OCI-M1 (cell line): ENCODE measurements around the gene GTPBP1.

Source experiments
- DNase-seq: peaks from one replicate; lab custom pipeline; 2025; lab: John Stamatoyannopoulos, UW

The GTPBP1 gene

DNA sequence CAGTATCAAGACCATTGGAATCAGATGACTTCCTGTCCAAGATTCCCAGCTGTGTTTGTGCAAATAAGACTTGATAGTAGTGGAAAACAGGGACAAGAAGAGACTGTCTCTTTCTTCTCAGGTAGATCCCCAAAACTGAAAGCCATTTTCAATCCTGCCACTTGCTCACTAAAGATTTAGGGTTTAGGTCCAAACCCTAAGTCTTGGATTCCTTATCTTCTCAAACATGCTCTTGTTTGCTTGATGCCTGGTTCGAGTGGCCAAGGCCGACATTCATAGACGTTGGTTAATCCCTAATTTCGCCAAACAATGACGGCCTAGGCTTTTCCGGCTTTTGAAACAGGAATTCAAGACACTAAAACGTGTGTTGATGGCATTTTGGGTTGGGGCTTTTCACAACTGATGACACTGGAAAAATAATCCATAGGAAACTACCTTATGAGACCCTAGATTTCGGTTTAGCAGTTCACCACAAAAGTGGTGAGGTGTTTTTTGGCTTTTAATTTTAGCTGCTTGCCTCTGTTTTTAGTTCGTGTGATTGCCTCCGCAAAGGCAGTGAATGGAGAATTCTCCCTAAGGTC is 1.0 kb upstream of the GTPBP1 start:
- no peak for DNase-seq

DNA sequence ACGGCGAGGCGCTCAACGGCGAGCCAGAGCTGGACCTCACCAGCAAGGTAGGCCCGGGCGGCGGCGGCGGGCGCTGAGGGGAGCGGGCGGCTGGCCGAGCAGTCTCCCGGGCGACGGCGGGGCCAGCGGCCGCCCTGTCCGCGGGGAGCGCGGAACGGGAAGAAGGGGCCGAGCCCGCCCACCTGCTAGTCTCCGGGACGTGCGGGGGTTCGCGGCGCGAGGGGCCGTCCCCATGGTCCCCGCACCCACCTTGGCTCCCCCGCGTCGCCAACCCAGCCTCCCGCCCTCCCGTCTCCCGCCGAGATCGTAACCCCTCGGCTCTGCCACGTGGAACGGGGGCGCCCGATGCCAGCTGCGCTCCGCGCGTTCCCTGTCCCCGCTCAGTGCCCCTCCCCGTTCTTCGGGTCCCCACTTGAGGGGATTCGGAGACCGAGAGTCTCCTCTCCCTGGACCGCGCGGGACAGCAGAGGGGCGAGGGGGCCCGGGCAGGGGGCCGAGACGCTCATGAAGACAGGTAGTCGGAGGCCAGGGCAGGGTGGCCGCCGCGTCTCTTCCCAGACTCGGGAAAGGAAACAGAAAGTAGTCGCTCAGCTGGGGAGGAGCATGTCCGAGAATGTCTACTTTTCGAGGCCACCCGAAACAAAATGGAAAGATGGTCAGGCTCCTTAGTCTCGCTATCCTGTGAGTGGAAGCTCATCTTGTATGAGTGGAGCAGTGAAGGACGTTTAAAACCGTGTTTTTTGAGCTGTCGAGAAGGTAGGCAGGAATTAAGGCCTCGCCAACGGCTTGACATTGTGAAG is 557 bp downstream of the GTPBP1 start:
- DNase-seq = peak; percentile 43

DNA sequence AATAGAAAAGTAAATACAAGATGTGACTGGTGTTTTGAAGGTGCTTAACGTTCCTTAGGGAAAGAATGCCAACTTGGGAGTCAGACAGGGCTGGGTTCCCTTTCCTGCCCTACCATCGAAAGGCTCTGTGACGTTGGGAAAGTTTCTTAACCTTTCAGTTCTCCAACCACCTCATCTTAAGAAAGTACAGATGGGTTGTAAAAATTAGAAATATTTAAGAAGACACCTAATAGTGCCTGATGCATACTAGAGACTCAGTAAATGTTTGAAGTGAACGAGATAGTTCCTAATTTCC is 1.1 kb downstream of the GTPBP1 start:
- peak; percentile 42 for DNase-seq

DNA sequence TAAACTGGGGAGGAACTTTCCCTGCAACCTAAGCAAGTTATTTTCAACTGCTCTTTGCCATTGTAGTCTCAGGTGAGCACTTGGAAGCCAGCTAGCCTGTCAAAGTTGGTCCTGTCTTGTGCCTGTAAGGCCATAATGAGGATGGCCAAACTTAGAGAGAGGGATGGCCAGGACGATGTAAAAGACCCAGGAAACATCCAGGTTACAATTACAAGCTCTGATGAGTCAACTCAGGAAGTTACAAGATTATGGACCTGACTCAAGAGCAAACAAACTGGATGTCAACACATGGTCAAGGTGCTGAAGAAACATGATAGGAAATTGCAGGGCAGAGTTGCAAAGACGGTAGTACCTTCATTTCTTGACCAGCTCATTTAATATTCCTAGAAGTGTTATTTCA is 1.6 kb downstream of the GTPBP1 start:
- DNase-seq = no peak

DNA sequence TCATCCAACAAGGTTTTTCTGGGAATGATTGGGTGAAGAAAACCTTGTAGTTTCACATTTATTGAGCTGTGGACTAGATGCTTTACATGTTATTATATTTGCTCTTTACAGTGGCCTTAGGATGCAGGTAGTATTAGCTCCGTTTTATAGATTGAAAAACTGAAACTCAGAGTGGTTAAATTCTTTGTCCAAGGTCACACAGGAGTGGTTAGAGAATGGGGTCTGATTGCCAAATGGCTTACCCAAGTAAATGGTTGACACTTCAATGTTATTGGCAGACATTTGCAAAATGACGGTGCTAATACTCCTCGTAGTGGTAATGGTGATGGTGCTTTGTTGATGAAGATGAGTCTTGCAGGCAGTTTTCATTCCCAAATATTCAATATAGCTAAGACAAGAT is 2.2 kb downstream of the GTPBP1 start:
- DNase-seq = no peak

DNA sequence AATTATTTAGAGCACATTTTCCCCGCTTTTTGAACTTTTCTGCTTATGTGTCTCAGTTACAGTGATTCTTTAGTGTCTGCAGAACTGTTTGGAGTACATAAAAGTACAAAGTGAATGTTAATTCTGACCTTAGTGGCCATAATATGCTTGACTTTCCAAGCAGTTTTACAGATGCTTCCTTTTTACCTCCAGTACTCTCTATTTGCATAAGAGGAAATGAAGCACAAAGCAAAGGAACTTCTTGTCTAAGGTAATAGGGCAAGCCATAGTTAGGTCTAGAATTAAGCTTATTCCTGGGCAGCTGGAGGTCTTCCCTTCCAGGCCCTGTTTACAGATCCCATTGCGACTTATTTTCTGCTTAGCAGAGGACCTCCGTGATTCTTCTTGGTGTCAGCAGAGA is 3.6 kb downstream of the GTPBP1 start:
- DNase-seq = no peak

DNA sequence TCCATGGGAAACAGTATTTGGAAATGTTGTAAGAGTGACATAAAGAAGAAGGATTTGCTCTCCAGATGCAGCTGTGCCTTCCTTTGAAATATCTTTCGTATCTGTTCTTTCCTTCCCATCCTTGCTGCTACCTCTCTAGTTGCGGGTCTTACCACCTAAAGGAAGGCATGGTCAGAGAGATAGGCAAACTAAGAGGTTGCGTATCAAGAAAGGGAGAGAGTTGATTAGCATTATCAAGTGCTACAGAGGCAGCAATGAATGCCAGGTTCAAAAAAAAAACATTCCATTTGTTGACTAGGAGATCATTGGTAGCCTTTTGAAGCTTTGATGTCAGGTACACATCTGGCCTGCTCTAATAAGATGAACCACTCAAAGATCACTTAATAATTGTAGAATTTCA is 4.6 kb downstream of the GTPBP1 start:
- no peak for DNase-seq

DNA sequence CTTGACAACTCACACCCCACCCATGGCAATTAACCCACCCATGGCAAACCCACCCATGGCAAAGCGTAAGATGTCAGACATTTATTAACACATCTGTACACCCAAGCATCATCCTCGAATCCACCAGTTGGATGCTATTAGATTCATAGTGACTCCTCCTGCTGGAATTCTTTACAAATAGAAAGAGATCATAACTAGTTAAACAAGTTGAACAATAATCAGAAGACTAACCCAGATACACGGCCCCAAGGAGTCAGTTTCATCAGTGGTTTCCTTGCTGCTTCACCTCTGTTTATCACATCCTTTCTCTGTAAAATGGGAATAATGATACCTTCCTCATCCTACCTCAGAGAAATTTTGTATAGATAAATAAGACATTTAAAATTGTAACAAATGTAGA is 5.1 kb downstream of the GTPBP1 start:
- no peak for DNase-seq

DNA sequence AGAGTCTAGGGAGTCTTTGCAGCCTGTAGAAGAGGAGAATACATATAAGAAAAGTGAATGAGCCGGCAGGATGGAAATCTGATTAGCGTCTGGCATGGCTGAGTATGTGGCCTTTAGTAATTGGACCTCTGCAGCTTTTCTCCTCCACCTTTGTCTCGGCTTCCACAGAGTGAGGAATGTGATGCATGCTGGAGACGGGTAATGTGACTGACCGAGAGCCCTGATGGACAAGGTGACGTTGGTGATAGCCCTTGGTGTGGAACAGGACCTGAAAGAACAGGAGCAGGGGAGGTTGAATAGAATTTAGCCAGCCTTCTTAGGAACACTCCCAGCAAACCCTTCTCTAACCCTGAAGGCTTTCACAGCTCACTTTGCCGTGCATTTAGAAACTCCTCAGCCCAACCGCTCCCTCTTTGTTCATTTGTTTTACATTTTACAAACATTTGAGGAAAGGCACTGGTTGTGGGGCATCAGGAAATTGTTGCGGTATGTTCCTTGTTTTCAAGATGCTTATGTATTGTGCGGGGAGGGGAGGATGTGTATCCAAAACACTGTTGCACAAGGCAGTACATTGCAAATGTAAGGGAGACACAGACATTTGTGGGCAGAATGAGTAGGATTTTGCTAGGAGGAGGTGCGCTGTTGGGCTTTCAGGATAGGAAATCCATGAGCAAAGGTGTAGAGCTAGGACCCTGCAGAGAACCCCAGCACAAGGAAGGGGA is 6.9 kb downstream of the GTPBP1 start:
- no peak for DNase-seq

DNA sequence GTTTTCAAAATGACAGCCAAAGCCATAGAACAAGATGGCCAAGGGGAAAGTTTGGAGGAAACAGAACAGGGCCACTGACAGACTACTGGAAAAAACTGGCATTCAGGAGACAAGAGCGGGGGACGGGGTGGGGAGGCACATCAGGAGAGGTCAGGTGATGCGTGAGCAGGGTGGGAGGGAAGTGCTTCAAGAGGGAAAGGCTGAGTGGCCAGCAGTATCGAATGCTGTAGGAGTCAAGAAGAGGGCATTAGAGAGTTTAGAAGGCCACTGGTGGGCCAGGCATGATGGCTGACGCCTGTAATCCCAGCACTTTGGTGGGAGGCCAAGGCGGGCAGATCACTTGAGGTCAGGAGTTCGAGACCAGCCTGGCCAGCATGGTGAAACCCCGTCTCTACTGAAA is 8.2 kb downstream of the GTPBP1 start:
- peak; percentile 29 for DNase-seq

DNA sequence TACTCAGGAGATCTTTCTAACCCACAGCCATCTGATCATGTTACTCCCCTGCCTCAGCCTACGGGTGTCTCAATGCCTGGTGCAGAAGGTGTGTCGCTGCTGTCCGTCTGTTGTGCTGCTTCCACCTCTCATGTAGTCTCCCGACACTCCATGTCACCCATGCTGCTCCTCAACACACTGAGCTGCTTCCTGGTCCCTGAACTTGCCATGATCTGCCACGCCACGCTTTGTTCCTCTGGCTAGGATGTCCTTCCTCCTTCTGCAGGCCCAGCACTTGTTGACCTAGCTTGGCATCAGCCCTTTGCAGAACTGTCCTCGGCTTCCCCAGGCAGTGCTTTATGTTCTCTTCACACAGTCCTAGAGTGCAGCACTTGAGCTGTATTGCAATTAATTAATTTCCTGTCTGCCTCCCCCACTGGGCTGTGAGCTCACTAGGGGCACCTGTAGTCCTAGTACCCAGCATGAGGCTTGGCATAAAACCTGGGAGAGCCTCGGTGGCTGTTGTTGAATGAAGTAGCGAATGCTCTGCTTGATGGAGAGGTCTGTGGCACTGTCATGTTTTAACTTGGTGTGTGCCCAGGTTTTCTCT is 9.5 kb downstream of the GTPBP1 start:
- no peak for DNase-seq

DNA sequence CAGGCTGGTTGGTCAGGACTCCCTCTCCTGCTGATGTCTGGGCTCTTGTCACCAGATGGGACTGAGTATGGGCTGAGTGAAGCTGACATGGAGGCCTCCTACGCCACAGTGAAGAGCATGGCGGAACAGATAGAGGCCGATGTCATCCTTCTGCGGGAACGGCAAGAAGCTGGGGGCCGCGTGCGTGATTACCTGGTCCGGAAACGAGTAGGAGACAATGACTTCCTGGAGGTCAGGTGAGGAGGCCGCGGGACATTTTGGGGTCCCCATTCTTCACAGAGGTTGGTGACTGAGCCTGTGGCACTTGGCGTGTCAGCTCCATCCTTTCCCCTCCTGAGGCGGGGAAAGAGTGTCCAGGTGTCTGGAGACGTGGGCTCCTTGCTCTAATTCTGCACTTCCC is 10.1 kb downstream of the GTPBP1 start:
- no peak for DNase-seq

DNA sequence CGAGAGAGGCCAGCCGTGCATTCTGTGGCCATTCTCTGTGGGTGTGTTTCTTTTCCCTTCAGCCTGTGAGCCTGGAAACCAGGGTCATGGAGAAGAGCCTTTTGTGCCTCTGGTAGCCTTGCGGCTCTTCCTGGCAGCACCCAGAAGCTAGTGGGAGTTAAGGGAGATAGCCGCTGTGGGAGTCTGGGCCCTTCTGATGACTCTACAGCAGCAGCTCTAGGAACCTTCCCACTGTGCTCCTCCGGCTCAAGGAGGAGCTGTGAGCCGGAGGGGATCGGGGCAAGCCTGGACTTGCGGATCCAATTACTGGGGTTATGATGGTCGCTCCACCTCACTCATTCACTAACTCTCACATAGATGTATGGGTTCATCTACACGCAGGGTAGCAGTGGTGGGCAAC is 10.5 kb downstream of the GTPBP1 start:
- DNase-seq = no peak

DNA sequence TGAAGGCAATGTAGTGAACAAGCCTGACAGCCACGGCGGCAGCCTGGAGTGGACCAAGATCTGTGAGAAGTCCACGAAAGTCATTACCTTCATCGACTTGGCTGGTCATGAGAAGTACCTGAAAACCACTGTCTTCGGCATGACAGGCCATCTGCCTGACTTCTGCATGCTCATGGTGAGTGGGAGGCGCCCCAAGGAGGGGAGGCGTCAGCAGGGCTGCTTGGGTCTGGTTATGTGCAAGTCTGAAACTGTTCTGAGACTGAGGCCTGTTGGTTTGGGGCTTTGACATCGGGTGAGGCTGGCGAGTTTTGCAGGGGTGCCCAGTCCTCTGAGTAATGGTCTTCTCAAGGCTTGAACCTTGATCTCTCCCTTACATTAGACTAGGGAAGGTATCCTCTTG is 11.1 kb downstream of the GTPBP1 start:
- DNase-seq = no peak

DNA sequence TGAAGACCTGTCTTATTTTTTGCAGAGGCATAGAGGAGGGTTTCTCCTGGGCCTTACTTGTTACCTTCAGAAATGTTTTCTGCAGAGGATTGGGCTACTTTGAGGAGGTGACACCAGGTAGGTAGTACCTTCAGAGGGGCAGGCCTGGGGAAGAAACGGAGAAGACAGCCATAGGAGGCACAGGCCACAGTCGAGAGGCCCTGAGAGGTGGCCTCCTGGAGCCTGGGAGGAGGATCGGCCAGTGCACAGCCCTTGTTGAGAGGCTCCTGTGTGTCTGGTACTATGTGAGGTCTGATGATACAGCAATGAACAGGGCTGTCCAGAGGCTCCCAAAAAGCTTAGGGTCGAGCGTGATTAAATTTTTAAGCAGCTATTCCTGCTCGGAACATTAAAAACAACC is 11.5 kb downstream of the GTPBP1 start:
- DNase-seq = no peak

DNA sequence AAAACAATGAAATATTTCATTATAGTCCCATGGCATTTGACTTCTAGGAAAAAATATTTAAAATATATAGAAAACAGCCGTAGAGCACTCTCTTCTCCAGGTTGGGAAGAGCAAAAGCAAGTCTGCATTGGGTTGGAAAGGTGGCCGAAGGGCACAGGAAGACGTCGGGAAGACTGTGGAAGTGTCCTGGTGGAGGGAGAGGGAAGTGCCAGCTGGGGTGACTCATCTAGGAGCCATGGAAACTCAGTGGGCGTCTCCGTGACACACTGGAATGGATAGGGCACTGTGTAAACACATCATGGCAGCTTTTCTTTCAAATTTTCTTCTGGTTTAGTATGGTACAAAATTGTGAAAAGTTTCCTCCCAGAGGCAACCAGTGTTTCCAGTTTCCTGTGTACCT is 12.7 kb downstream of the GTPBP1 start:
- no peak for DNase-seq

DNA sequence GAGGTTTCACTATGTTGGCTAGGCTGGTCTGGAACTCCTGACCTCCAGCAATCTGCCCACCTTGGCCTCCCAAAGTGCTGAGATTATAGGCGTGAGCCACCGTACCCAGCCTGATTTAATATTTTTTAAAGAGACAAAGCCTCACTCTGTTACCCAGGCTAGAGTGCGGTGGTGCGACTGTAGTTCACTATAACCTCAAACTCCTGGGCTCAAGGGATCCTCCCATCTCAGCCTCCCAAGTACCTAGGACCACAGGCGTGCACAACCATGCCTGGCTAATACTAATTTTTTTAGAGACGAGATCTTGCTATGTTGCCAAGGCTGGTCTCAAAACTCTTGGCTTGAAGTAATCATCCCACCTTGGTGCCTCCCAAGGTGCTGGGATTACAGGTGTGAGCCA is 13.5 kb downstream of the GTPBP1 start:
- DNase-seq = no peak

DNA sequence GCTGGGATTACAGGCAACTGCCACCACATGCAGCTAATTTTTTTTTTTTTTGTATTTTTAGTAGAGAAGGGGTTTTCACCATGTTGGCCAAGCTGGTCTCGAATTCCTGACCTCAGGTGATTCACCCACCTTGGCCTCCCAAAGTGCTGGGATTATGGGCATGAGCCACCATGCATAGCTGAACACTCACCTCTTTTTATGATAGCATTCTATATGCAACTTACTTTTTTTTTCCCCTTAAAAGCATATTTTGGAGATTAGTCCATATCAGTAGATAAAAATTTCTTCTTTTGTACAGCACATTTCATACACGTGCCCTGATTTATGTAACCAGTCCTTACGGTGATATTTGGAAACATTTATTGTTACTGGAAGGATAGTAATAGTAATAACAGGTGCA is 14.6 kb downstream of the GTPBP1 start:
- DNase-seq = no peak

DNA sequence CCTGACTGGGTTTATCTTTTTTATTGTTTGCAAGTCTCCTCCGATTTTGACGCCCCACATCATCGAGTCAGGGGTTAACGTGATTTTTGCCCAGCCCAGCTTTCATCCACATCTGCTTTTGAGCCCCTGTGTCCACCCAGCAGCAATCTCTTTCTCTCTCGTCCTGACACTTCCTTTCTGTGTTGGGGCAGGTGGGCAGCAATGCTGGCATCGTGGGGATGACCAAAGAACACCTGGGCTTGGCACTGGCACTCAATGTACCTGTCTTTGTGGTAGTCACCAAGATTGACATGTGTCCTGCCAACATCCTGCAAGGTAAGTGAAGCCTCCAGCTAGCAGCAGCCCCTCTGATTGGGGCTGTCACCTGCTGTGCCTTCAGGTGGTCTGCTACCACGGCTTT is 15.8 kb downstream of the GTPBP1 start:
- DNase-seq = no peak

DNA sequence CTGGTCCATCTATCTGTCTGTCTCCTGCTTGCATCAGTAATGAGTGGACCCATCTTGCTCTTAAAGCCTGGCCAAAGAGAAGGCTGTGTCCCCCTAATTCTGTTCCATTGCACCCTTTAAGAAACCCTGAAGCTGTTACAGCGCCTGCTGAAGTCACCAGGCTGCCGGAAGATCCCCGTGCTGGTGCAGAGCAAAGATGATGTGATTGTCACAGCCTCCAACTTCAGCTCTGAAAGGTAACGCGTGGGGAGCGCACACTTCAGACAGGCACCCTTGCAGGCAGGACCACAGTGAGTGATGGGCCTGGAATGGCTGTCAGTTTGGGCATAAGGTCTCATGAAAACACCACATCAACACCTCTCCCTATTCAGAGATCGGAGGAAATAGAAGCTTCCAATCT is 18.4 kb downstream of the GTPBP1 start:
- no peak for DNase-seq

DNA sequence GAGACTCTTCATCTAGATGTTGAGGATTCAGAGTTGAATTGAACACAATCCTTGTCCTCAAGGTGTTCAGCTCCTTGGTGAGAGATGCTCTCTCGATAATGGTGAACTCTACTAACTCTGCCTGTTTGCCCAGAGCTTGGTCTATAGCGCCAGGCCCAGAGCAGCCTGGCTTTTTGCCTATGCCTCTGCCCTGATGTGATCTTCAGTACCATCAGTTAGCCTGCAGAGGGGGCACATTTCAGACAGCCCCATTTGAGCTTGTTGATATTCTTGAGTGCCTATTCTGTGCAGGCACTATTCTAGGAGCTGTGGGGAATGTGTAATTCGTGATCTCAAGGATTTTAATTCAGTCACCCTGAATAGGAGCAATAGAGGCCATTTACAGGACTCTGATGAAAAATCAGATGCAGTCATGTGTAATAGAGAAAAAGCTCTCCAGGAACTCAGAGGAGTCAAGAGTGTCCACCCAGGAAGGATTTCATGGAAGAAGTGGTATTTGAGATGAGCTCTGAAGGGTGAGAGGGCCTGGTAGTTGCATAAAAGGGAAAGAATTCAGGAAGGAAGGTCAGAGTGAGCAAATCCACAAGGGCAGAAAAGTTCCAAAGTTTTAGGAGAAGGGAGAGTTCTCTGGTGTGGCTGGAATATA is 19.3 kb downstream of the GTPBP1 start:
- DNase-seq = peak; percentile 37

DNA sequence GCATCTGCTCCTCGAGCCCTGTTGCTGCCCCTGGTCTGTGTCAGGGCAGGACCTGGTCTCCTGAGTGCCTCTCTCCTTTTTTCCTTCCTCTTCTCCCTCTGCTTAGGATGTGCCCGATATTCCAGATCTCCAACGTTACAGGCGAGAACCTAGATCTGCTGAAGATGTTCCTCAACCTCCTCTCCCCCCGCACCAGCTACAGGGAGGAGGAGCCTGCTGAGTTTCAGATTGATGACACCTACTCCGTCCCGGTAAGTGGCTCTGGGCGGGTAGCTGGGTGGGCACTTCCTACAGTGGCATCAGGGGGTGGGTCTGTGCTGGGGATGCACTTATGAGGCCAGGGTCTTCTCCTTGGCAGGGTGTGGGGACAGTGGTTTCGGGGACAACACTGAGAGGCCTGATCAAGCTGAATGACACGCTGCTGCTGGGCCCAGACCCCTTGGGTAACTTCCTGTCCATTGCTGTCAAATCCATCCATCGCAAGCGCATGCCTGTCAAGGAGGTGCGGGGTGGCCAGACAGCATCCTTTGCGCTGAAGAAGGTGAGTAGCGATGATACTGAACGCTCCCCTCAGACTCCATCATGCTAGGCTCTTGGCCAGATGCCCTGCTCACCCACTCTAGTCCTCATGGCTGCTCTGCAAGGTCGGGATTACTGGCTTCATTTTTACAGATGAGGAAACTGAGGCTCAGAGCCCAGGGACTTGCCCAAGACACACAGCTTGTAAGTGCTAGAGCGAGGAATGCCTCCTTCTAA is 20.3 kb downstream of the GTPBP1 start:
- no peak for DNase-seq
